Pulmonary artery endothelial cell (primary cell): ENCODE data around the gene NUP50. TPM values are rescaled to one million over a fixed set of nuclear protein-coding genes. Genes with fewer than 3 reads are reported as not detected.

Experiments
- DNase-seq: peaks from one replicate; pipeline ENCODE4 v3.0.0-alpha.2; 2011; ENCODE audit warnings: low read depth, low spot score
- total RNA-seq: library from RNA; depleted of rRNA; stranded (reverse); fragments of >200 nt; gene quantifications from 2 replicates; pipeline ENCODE4 v1.2.3, GENCODE V29; 2014

The NUP50 gene
- total RNA-seq, 1 donor from 2014 or later, result 73.9 TPM

DNA sequence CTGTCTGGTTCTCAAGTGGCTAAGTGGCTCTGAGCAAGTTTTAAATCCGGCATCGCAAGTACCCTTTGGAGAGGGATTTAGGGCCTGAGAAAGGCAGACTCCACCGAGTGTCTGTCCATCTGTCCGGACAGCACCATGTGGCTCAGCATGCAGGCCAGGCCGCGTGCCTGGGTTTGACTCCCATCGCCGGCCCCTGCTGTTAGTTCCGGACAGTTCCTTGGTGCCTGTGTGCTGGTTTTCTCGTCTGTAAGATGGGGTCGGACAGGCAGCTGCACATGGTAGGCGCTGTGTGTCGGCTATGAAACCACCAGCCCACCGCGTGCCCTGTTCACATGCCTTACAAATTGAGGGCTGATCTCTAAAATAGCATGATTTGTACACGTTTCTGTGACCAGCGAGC lies 31.0 kb downstream of the NUP50 start:
- no peak for DNase-seq

GRCh38 chr22:45195616-45196015 lies 31.9 kb downstream of the NUP50 start:
- DNase-seq, result no peak

- no peak for DNase-seq
These were observed 32.6 kb downstream of the NUP50 start for GRCh38 chr22:45196308-45196707.

DNA sequence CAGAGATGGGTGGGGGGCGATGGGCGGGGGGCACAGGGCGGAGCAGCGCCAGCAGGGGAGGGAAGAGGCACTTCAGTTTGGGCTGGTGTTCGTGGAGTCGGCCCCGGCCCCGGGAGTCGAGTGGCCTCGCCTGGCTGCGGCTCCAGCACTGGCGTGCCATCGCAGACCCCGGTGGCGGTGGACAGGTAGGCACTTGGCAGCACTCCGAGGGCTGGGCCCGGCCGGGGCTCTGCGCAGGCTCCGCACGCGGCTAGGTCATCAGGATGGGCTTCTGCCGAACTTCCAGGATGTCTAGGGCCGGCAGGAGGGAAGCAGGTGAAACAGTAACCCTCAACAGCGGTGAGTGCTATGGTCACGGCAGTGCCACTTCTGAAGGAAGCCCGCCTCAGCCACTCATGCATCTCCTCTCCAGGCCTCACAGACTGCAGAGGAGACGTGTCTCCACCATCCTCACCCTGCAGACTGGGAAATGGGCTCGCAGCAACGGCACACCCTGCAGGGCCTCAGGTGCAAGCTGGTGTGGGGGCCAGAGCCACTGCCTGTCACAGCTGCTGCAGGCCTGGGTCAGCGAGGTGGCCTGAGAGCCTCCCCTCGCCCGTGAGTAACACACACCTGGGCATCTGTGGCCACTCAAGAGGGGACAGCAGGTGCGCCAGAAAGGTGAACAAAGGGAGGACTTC lies 33.3 kb downstream of the NUP50 start:
- DNase-seq, result no peak

- no peak for DNase-seq
These were observed 34.1 kb downstream of the NUP50 start for GRCh38 chr22:45197606-45198462.

DNA sequence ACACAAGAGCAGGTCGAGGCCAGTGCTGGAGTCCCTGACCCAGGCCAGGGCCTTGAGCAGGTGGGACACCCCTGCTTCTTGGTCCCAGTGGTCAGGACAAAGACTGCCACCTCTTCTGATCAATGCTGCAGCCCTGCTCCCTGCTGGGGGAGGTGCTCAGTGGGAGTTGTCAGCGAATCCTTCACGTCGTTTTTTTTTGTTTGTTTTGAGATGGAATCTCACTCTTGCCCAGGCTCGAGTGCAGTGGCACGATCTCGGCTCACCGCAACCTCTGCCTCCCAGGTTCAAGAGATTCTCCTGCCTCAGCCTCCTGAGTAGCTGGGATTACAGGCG lies 34.7 kb downstream of the NUP50 start:
- no peak for DNase-seq

DNA sequence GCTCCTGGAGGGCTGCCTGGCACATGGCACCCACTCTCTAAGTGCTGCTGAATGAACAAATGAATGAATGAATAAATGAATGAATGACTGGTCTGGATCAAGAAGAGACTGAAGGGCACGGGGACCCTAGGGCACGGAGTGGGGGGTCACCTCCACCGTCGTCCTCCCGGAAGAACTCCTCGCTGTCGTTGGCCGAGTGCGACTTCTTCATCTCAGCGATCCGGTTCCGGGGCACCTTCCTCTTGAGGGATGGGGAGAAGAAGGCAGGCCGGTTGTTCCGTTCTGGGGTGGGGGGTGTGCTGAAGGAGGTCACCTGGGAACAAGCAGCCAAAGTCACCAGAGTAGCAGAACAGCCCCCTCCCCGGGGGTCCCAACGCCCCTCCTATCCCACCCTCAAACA lies 36.0 kb downstream of the NUP50 start:
- no peak for DNase-seq

- no peak for DNase-seq
These were observed 36.5 kb downstream of the NUP50 start for GRCh38 chr22:45200230-45200629.

- DNase-seq, result no peak
These were observed 37.3 kb downstream of the NUP50 start for GRCh38 chr22:45200860-45201511.

GRCh38 chr22:45201678-45202332 lies 38.1 kb downstream of the NUP50 start:
- no peak for DNase-seq

DNA sequence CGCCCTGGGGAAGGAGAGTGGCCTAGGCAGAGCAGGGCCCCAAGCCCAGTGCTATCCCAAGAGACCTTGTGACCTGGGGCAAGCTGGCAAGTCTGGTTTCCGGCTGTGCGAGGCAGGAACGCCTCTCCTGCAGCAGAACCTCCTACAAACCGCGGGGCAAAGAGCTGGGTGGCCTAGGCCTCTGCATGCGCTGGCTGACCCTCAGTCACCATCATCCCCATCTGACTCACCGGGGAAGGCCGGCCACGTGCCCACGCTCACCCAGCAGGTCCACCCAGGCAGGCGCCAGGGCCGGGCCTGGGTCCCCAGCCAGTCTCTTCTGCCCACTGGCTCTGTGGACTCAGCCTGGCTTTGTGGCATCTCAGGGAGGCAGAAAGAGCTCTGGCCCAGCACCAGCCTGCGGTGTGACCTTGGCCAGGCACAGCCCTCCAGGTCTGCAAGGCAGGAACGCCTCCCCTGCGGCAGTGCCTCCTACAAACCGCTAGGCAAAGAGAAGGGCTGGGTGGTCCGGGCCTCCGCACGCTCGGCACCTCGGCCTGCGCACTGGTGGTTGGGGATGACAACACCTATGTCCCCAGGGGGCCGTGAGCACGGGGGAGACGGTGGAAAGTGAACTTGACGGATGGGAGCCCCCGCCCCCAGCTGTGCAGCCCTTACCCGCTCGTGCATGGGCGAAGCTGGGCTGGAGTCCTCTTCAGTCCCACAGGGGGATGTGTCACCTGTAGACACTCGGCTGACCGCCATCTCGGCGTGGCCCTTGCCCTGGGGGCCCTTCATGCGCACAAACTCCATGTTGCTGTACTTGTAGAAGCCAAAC lies 38.8 kb downstream of the NUP50 start:
- DNase-seq, result no peak

- no peak for DNase-seq
These were observed 39.6 kb downstream of the NUP50 start for GRCh38 chr22:45203150-45203951.

DNA sequence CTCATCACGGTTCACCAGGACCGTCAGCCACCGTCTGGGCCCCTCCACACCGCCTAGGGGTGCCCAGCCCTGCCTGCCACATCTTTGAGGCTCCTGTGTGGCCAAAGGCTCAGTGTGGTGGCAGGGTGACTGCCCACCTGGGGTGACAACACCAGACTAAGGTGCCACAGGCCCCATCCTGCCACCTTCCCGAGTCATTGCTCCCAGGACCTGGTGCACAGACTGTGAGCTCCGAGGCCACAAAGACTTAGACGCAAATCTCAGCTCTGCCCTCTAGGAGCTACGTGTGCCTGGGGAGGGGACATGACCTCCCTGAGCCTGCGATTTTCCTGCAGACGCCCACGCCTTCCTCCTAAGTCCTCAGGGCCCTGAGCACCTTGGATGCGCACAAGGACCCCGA lies 40.5 kb downstream of the NUP50 start:
- DNase-seq, result no peak

DNA sequence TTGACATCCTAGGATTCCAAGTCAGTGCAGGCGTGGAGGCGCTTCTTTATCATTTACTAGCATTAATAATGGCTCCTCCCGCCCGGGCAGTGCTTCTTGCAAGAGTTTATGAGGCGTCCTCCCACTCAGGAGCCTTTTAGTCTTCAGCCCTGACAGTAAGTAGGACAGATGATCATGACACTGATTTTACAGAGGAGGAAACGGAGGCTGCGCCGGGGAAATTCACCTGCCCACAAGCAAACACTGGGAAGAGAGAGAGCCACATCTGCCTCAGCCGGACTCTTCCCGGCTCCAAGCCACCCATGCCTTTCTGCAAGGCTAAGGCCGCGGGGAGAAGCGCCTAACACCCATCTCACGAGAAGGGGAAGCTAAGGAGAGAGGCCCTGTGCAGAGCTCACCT lies 41.1 kb downstream of the NUP50 start:
- no peak for DNase-seq

DNA sequence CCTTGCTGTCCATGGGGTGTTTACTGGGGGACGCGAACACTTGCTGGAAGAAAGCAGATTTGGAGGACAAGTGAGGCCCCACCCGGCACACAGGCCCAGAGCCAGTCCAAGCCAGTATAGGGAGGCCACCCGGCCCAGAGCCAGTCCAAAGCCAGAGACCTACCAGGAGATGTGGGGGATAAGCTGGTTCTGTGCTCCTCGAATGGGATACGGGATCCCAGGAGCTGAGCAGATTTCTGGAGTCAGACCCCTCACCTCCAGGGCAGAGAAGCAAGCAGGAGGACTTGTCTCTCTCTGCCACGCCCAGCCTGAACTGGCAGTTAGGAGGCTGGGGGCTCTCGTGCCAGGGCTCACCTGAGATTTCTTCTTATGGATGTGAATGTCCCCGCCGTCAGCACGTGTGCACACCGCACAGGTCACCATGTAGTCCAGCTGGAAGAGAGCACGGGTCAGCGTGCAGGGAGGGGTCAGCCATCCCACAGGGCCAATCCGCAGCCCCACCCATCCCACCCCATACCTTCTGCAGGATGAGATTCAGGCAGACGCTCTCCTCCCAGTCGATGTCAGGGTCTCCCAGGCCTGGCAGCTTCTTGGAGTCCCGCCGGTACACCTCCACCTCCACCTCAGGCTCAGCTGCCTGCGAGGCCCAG lies 41.7 kb downstream of the NUP50 start:
- no peak for DNase-seq

GRCh38 chr22:45206233-45206632 lies 42.5 kb downstream of the NUP50 start:
- no peak for DNase-seq

DNA sequence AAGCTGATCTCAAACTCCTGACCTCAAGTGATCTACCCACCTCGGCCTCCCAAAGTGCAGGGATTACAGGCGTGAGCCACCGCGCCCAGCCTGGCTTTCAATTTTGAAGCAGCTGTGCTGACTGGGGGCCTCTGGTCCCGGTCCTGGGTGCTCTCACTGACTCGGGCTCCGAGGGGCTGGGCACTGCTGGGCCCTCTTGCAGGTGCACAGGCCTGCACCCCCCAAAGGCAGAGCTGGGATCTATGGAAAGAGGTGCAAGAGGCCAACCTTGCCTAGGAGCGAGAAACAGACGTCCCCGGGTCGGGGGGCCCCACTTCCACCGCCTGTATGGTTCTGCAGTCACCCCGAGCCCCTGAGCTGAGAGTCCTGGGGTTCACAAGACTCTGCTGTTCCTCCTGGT lies 43.8 kb downstream of the NUP50 start:
- no peak for DNase-seq

DNA sequence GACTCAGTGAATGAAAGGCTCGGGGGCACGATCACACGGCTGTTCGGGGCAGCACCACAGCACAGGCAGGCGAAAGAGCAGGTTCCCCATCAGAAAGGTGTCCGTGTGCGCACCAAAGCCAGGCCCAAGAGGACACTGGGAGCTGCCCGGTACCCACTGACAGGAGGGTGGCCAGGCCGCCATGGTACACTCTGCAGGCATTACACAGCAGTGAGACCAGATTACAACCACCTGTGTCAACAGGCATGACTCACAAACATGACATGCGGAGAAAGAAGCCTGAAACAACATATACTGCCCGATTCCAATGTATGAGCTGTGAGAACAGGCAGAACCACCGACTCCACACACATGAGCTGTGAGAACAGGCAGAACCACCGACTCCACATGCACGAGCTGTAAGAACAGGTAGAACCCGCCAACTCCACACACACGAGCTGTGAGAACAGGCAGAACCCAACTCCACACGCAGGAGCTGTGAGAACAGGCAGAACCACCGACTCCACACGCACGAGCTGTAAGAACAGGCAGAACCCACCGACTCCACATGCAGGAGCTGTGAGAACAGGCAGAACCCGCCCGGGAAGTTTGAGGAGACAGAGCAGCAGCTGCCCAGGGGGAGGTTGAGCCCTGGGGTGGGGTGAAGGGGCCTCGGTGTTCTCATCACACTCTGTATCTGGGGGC lies 44.4 kb downstream of the NUP50 start:
- no peak for DNase-seq

GRCh38 chr22:45208696-45208992 lies 44.9 kb downstream of the NUP50 start:
- DNase-seq, result no peak
